Measurements from ENCODE around the gene FPR3.

Gene FPR3

DNA sequence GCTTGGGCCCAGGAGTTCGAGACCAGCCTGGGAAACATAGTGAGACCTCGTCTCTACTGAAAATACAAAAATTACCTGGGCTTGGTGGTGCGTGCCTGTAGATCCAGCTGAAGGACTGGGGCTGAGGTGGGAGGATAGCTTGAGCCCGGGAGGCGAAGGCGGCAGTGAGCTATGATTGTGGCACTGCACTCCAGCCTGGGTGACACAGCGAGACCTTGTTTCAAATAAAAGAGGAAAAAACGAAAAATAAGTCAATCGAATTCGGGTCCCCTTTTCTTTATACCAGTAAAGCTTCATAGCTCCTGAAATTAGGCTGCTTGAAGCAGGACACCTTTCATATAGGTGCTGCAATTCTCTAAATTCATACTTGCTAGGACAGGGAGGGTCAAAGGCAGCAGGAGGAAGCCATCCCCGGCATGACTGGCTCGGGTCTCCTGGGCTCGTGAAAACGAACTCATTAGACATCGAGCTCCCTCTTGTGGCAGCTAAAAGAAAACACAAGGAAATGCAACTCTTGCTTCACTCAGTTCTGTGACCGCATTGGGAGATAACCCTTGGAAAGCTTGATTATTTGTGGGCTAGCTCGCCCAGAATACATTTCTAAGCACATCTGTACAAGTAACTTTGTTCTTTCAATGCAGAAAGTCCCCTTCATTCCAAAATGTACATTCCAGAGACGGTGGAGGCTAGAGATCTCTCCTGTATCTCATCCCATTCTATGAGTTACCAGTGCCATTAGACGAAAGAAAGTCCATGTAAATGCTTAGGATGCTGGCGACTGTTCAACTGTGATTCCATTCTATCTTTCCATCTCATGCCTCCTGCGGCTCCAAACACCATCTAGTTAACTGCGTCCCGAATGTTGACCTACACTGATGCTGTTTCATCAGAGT is 17.1 kb upstream of the FPR3 start:
- FAIRE-seq (no peak), DNase-seq (ENCODE audit: insufficient read length, low spot score) (peak; percentile 15)
- TF ChIP-seq, protein P1, sequence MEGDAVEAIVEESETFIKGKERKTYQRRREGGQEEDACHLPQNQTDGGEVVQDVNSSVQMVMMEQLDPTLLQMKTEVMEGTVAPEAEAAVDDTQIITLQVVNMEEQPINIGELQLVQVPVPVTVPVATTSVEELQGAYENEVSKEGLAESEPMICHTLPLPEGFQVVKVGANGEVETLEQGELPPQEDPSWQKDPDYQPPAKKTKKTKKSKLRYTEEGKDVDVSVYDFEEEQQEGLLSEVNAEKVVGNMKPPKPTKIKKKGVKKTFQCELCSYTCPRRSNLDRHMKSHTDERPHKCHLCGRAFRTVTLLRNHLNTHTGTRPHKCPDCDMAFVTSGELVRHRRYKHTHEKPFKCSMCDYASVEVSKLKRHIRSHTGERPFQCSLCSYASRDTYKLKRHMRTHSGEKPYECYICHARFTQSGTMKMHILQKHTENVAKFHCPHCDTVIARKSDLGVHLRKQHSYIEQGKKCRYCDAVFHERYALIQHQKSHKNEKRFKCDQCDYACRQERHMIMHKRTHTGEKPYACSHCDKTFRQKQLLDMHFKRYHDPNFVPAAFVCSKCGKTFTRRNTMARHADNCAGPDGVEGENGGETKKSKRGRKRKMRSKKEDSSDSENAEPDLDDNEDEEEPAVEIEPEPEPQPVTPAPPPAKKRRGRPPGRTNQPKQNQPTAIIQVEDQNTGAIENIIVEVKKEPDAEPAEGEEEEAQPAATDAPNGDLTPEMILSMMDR (IDR thresholded peaks at IDR 0.05; ENCODE audit: insufficient read depth, missing control alignments) = peak; percentile 79

DNA sequence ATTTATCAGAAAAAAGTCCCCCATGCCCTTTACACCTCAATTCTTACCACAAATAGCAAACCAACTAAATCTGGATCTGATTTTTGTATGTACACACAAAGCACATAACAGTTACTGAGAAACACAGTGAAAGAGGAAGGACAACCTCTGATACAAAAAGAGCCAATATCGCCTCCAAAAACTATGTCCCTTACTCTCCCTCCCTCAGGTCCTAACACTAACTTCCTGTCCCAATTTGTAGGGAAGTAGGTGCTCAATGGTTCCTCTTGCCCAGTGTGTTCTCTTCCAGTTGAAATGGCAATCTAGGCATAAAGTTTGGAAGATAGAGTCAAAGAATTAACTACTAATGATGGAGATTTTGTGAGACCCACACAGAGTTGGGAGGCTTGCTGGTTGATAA is 15.8 kb upstream of the FPR3 start:
- TF ChIP-seq, protein P1 (IDR thresholded peaks at IDR 0.05; ENCODE audit: insufficient read depth, missing control alignments) = no peak
- DNase-seq (ENCODE audit: insufficient read length, low spot score) (no peak), FAIRE-seq (no peak)

GRCh38 chr19:51779703-51780102 is 15.3 kb upstream of the FPR3 start:
- TF ChIP-seq, protein P1 (IDR thresholded peaks at IDR 0.05; ENCODE audit: insufficient read depth, missing control alignments) = no peak
- FAIRE-seq = no peak
- no peak for DNase-seq (ENCODE audit: insufficient read length, low spot score)

- no peak for DNase-seq (ENCODE audit: insufficient read length, low spot score)
- TF ChIP-seq, protein P1 (IDR thresholded peaks at IDR 0.05; ENCODE audit: insufficient read depth, missing control alignments) = no peak
- FAIRE-seq = no peak
These were observed 14.7 kb upstream of the FPR3 start for GRCh38 chr19:51780270-51780669.

- FAIRE-seq (no peak), DNase-seq (ENCODE audit: insufficient read length, low spot score) (no peak)
- TF ChIP-seq, protein P1 (IDR thresholded peaks at IDR 0.05; ENCODE audit: insufficient read depth, missing control alignments) = no peak
These were observed 13.0 kb upstream of the FPR3 start for GRCh38 chr19:51781999-51782398.

DNA sequence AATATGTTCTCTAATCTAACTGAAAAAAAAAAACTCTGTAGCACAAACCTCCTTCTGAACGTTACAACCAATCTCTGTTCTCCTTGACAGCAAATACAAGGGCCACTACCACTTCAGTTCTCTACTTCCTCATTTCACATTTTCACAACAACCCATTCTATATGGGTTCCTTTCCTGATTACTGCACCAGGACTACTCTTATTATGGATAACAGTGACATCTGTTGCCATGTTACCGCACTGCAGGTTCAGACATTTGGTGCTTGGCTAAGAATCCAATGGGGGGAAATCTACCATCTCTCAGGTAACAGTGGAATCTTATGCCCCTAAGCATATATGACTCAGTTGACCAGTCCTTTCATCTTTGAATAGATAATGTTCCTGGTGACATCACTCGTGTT is 11.6 kb upstream of the FPR3 start:
- DNase-seq (ENCODE audit: insufficient read length, low spot score) (no peak), FAIRE-seq (no peak)
- TF ChIP-seq, protein P1 (IDR thresholded peaks at IDR 0.05; ENCODE audit: insufficient read depth, missing control alignments) = peak; percentile 40

DNA sequence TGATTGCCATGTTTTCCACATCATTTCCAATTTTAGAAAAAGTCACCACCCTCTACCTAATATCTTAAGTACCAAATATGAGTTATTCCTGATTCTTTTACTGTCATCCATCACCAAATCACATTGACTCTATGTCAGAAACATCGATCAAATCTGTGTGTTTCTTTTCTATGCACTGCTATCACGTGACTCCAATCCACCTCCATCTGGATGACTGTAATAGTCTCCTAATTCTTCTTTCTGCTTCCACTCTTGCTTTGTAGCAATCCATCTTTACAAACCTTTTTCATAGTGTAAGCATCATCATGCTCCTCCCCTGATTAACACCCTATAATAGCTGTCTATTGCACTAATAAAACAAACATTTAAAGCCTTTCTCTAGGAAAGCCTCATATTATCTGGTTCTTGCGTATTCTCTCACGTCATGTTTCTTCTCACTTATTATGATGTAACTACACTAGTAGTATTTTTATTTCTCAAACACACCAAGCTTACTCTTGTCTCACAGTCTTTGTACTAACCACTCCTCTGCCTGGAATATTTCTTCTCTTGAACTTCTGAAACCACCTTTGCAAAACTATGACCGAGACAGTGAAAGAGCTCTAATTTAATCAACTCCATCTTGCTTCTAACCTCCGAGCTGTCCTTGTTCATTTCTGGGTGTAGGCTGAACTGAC is 10.7 kb upstream of the FPR3 start:
- TF ChIP-seq, protein P1 (IDR thresholded peaks at IDR 0.05; ENCODE audit: insufficient read depth, missing control alignments) = no peak
- DNase-seq (ENCODE audit: insufficient read length, low spot score) = no peak
- FAIRE-seq = no peak
